Astrocyte (in vitro differentiated cells and primary cell): Measurements from ENCODE around the gene PPL.

Experiments used
- CTCF ChIP-seq: IDR thresholded peaks from 2 replicates; pipeline ENCODE4 v1.5.1; 2011; ENCODE audit warnings: low read depth, mild to moderate bottlenecking, inconsistent platforms, low read length, moderate library complexity; ENCODE audit not compliant: insufficient read depth
- EZH2 ChIP-seq: IDR thresholded peaks from 2 replicates; pipeline ENCODE4 v1.6.1; 2012; ENCODE audit warnings: mild to moderate bottlenecking, low read length, inconsistent platforms; ENCODE audit not compliant: insufficient read depth

- TF ChIP-seq CTCF (no peak), EZH2 (no peak)
Observed at GRCh38 chr16:4888428-4889135, 48.4 kb downstream of the PPL start.
